GM19452 (cell line): ENCODE data around the gene COL17A1.

Source experiments
- ATAC-seq: cut with Tn5 transposase; IDR thresholded peaks from one replicate; pipeline ENCODE4 v1.9.1; 2021; ENCODE audit not compliant: unreplicated experiment

The COL17A1 gene

DNA sequence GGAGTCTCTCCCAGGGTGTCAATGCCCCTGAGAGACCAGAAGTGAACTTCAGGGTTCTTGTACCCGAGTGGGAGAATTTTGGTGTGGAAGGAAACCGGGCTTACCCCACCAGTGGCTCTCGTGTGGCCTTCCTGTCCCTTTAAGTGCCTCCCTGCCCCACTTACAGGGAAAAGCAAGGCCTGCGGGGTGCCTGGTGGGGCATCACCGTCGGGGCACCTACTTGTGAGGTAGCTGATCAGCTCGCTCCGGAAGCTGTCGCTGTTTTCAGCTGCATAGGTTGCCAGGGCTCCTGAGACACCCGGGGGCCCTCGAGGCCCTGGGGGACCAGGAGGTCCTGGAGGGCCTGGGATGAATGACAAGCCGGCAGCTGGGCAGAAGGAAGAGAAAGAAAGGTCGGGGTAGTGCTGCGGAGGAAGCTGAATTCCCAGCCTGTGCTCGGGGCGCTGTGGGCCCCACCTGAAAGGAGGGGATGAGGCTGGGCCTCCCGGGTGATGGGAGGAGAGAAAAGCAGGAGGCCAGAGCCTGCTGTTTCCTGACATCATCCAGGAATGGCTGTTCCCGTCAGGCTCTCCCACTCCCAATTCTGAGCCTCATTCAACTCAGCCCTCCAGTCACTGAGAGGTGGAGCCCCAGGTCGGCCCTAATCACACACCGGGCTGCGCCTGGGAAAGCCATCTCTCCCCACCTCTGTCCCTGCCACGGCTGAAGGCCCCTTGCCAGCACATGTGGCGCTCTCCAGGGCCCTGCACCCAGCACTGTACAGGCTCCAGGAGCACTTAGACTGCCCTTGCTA lies 51.1 kb downstream of the COL17A1 start:
- no peak for ATAC-seq

DNA sequence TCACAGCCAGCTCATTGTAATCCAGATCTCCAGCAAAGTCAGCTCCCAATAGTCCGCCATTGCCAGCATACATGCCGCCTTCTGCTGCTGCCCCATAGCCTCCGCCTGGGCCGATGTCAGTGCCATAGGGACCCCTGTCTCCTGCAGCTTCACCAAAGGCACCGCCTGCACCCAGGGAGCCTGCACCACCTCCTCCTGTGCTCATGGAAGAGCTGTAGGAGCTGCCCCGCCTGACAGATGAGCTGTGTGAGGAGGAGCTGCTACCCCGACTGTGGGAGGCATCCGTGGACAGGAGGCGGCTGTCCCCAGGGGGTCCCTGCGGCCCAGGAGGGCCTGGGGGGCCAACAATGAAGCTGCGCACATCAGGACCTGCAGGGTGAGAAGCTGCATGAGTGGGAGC lies 51.7 kb downstream of the COL17A1 start:
- no peak for ATAC-seq

DNA sequence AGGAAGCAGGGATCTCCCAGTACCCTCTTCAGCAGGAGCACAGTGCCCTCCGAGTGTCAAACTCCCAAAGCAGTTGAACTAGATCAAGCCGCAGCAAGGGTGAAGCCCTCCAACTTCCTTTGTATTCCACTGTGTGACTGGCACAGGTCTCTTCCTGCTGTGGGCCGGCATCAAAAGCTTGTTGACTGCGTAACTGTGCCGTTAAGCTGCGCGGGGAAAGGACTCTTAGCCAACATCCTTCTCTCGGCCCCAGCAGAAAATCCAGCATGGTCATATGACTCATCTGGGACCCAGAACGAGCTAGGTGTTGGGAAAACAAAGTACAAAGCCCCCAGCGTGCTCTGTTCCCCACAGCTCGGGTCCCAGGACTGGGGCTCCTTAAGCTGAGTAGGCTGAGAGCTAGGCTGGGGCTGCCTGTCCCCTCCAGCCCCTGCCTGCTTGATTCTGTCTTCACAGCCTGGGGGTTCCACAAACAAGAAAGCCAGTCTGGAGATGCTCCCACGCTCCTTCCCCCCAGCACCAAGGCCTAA lies 52.2 kb downstream of the COL17A1 start:
- no peak for ATAC-seq

DNA sequence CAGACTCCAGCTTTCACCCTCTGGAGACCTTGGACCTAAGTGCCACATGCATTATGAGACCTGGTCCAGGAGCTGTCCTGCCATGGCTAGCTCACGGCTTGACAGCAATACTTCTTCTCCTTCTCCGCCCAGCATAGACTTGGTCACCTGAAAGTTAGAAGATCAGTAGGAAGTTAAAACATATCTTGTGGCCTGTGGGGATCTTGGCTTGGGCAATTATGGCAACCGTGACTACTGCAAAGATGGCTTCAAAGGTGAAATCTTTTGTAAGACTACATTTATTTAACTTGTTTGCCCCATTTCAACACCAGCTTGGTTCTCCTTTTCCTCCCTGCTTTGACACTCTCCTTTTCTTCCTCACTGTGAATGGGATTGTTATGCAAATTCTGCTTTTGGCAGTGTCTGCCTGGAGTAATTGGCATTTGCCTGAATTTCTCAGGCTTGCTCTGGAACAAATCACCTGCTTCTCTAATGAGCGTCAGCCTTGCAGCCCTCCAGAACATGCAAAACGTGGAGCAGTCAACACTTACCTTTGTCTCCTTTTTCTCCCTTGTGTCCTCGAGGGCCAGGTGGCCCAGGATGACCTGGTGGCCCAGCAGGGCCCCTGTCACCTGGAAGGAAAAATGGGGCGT lies 53.4 kb downstream of the COL17A1 start:
- ATAC-seq, result no peak

DNA sequence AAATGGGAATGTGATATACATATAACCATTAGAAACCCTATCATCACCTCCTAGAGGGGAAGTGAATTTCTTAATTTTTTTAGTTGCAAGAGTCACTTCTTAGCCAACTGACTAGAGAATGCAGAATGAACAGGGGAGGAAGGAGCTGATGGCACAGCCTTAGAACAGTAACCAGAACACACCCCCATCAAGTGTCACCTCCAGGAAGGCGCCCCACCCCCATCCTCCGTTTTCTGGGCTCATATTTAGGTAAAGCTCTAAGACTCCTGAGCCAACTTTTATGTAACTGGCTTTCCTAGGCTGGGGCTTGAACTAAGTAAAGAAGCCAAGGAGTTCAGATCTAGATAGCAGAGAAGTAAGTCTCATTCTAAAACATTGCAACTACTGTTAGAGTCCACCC lies 54.0 kb downstream of the COL17A1 start:
- no peak for ATAC-seq

DNA sequence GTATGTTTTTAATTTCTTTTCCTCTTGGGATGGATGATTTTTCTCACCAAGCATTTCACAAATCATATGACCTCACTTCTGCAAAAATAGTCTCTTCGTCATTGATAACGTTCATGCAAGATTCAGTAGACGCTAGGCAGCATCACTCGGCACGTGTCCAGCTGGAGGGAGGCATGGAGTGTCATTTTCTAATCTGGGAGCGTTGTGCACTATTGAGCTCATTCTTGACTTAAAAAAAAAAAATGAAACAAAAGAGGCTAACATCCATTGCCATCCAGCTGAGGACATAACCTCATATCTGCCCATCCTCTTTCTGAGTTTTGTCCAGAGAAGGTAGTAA lies 56.2 kb downstream of the COL17A1 start:
- ATAC-seq, result no peak

DNA sequence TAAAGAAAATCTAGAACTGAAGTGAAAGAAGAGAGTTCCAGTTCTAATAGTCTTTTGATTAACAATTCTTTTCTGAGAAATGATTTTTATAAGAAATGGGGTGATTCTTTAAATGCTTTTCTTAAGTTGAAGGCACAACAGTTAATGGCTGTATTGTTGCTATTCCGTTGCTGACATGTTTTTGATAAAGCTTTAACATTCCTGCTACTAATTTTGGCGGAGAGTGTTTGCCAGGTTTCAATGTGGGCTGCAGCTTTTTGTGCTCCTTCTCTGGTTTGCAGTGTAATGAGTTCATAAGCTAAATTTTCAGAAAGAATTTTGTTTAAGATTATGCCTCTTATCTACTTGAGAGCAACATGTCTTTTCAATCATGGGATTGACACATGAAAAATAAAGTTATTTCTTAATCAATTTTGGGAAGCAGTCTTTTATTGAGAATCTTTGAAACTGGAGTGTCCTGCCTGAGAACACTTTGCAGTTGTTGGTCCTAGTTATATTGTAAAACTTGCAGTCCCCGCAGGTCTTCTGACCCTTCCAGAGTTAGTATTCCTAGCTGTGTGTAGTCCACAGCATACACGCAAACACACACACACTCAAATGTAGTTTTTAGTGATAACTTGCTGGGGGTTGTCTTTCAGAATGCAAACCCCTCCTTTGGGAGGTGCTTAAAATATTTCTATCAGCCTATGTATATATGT lies 56.7 kb downstream of the COL17A1 start:
- ATAC-seq, result no peak

DNA sequence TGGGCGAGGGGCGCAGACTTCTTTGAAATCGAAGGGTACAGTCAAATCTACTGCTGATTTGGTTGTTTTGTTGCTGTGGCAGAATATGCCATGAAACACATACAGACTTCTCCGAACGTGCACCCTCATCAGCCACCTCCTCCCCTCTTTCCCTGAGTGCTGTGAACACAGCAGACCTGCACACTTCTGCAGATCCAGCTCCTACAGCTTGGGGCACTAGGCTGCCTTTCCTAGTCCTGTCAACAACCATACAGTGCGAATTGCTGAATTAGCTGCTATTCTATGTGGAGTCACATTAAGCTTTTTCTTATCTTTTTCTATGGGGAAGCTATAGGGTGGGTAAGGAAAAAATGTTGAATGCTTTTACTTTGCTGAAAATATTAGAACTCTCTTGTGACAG lies 57.5 kb downstream of the COL17A1 start:
- no peak for ATAC-seq

DNA sequence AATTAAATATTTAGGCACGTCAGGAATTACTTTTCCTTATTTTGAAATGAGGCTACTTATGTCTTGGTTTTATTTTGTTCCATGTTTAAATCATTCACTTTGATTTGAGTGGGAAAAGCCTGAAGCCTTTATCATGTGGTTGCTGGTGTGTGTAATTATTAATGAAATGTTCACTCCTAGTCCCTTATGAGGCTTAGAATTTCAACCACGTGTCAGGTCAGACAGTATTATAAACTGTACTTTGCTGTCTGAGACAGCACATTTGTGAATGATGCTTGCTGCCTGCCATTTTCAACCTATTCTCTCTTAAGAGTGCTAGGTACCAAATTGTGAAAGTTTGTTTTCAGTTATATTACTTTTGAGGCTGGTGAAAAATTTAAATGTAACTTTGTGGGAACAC lies 58.9 kb downstream of the COL17A1 start:
- peak; percentile 60 for ATAC-seq

DNA sequence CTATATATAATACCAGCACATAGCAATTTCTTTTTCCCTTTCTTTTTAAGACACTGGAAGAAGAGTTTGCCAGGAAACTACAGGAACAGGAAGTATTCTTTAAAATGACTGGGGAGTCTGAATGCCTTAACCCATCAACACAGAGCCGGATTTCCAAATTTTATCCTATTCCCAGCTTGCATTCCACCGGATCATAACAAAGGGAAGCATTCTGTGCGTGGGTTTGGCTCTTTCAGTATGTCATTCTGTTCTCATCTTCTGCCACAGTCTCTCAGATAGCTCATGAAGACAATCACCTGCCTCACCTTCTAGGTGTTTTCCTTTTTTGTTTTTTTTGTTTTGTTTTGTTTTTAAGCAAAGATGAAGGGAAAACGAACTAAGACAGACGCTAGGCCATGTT lies 60.2 kb downstream of the COL17A1 start:
- no peak for ATAC-seq

DNA sequence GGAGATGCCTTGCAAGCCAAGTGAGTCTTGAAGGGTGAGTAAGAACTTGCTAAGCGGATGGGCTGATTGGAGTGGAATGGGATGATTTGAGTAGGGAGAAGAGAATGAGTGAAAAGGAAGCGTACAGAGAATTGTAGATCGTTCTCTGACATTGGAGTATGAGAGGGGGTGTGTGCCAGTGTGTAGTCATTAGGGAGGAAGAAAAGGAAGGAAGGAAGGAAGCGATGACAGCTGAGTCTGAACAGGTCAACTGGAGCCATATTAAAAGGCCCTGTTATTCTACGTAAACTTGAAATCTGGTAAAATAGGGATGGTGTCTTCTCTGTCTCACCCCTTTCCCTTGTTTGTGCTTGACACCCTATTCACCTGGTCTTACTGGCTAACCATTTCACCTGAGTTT lies 63.7 kb downstream of the COL17A1 start:
- ATAC-seq, result no peak

DNA sequence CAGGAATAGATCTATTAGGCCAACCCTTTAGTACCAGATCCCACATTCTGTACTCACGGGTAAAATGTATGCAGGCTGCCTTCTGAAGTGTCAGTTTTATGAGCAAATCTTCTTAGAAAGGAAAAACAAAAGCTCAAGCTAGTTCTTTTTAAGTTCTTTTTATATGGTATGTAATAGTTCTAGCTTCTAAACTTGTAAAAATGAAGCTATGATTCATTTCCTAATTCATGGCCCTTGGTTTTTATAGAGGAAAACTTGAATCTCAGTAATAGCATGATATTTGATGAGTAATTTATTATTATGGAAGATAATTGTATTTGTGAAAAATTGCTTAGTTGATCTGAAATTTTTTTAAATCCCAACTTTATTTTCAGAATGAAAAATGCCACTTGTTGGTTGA lies 64.4 kb downstream of the COL17A1 start:
- ATAC-seq, result no peak

DNA sequence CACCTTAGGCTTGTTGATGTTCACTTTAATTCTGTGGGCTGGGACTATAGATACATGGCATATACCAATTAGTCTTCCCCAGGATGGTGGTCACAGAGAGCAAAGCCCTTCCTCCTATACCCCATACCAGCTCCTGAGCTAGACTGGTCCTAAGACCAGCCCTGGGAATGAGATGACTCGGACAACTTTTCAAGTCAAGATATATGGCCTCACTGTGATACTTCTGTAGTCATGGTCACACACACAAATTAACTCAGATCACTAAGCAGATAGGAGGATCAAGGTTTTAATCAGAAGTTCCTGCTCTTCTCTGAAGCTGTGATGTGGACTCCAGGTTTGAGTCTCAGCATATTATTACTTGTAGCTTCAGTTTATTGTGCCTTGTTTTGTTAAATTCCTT lies 65.7 kb downstream of the COL17A1 start:
- ATAC-seq, result no peak

DNA sequence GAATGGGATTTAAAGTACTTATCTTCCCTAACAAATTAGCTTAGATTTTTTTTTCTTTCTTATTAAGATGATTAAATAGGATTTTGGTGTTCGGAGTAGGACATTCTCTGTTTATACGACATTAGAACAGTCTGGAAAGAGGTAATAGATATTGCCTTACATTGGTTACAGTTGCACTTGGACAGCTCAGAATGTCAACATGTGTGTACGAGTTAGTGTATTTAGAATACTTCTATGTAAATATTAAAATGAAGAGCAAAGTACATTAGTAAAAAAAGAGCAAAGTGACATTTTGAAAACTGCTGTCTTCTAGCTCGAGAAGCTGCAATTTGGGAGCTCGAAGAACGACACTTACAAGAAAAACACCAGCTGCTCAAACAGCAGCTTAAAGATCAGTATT lies 67.2 kb downstream of the COL17A1 start:
- ATAC-seq, result no peak

DNA sequence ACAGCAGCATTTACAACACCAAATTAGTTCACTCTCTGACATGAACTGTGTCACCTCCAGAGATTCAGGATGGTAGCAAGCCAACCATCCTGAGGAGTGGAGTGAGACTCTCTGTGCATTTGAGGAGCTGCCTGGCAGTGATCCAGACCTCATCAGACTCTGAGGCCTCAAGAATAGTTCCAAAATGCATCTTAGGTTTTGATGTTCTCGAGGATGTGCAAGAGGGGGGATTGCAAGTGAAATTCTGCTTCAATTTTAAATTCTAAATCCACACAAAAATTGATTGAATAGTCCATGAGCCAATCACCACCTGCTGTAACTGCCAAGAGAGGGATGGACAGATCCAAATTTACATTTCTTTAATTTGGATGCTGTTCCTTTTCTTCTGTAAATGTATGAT lies 69.0 kb downstream of the COL17A1 start:
- no peak for ATAC-seq

DNA sequence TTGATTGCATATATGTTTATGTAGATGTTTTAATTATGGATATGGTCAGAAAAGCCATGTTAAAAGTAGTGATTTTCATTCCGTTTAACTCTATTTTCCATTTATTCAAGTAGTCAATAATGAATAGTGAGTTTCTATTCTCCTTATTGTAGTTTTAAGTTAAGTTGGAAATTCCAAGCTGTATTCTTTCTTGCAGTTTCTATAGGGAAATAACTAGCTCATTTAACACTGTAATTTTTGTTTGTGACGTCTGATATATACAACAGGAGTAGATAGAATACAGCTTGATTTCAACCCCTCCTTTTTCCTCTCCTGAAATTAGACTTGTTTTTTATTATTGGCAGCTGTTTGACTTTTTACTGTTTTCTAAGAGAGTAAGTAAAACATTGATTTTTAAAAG lies 71.5 kb downstream of the COL17A1 start:
- no peak for ATAC-seq

DNA sequence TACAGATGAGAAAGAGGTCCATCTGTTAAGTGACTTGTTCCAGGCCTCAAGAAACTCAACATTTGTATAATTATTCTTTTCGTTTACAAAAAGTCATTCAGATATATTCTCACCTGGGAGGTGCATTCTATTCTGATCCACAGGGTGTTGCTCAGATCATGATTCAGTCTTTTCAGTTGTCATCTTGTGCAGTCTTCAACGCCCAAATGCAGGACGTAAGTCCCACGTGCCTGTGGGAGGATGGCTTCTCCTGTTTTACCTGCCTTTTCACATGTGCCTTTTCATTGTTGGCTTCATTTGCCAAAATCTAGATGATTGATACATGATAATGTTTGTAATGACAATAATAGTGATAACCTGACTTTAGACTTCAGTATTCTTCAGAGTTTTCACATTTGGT lies 72.2 kb downstream of the COL17A1 start:
- no peak for ATAC-seq

DNA sequence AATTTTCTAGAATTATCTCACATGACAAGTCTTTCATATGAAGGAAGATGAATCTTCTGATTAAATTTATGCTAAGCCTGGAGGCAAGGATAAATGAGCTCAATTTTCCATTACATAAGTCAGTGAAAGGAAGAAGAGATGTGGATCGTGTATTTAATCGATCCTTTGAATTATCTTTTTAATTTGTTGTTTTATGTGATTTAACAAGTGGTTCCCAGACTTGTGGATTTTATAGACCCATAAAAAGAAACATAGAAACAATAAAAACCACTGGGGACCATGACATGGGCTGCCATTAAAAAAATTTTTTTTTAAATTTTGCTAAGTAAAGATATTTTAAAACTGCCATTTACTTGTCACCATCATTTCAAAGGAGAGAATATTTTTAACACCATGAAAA lies 73.8 kb downstream of the COL17A1 start:
- ATAC-seq, result no peak

DNA sequence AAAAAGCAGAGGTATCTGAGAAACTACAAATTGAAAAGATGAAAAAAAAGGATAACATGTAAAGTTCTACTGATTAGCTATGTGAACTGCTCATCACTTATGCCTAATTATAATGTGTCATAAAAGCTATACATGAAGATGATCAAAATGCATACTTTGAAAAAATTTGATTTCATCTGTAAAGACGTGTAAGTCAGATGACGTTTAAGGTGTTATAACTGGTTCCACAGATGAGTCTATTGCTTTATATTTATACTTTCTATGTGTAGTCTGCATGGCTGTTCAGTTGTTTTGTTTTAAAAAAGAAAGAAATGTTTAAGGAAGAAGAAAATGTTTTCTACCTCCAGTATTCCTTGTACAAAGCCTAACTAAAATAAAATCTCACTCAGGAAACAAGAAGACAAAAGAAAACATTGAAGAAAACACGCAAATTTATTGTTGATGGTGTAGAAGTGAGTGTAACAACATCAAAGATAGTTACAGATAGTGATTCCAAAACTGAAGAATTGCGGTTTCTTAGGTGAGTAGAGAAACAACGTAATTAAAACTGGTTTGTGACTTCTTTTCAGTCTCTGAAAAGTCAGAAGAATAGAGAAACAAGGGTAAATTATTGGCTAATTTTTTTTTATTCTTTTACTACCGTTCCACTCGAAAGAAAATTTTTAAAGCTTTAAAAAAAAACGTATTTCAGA lies 80.4 kb downstream of the COL17A1 start:
- ATAC-seq, result no peak

DNA sequence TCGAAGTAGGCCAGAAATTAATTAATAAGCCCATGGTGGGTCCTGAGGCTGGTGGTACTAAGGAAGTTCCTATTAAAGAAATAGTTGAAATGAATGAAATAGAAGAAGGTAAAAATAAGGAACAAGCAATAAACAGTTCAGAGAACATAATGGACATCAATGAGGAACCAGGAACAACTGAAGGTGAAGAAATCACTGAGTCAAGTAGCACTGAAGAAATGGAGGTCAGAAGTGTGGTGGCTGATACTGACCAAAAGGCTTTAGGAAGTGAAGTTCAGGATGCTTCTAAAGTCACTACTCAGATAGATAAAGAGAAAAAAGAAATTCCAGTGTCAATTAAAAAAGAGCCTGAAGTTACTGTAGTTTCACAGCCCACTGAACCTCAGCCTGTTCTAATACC lies 82.8 kb downstream of the COL17A1 start:
- no peak for ATAC-seq

DNA sequence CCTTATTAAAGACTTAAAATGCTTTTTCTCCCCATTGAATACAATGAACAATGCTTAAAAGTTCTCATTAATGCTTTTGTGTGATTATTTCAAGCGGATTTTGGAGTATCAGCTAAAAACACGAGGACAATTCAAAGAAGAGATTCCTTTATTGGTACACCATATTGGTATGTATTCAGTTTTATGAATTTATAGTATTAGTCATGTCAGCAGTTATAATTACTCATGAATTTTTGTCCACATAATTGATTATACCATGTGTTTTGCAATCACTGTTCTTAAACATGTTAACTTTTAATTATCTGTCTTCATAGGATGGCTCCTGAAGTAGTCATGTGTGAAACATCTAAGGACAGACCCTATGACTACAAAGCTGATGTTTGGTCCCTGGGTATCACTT lies 86.9 kb downstream of the COL17A1 start:
- ATAC-seq, result no peak

DNA sequence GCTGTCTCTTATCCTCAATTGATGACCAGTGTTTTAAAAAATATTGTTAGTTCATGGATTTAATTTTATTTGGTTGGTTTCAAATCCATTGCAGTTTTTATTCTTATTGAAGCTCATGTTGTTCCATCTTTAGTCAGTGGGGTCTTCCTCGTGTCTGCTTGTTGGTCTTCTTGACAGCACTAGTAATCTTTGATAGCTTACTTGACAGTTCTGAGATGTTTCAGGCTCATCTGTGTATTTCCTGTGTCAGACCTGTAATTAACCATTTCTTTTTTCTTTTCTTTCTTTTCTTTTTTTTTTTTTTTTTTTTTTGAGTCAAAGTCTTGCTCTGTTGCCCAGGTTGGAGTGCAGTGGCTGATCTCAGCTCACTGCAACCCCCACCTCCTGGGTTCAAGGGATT lies 90.5 kb downstream of the COL17A1 start:
- no peak for ATAC-seq
